ENCODE data around the gene DNAH10. TPM values are rescaled to one million over a fixed set of nuclear protein-coding genes. Genes with fewer than 3 reads are reported as not detected.

The DNAH10 gene
- total RNA-seq, 1 donor from 2014 or later = 1.0 TPM

- Mint-ChIP-seq H3K27me3 (no peaks in the 10 kb centered on the region), H3K9me3 (ENCODE audit: low read depth) (no peaks in the 10 kb centered on the region), H3K4me3 (ENCODE audit: low read depth) (no peak overlapping the region), H3K36me3 (ENCODE audit: insufficient read depth) (peaks cover 3% of the 10 kb centered on the region), H3K4me1 (ENCODE audit: low read depth) (peaks cover 6% of the 10 kb centered on the region), H3K27ac (no peak overlapping the region)
- no peak for DNase-seq (ENCODE audit: low spot score, unreplicated experiment)
- TF ChIP-seq CTCF (IDR thresholded peaks at IDR 0.05; ENCODE audit: unreplicated experiment) = no peak
These were observed 201.7 kb downstream of the DNAH10 start for GRCh38 chr12:123963821-123964220.

GRCh38 chr12:123965382-123965781 lies 203.3 kb downstream of the DNAH10 start:
- H3K4me1 Mint-ChIP-seq (ENCODE audit: low read depth) = peaks cover 16% of the 10 kb centered on the region
- TF ChIP-seq CTCF (IDR thresholded peaks at IDR 0.05; ENCODE audit: unreplicated experiment) = no peak
- H3K4me3 Mint-ChIP-seq (ENCODE audit: low read depth) = no peak overlapping the region
- H3K36me3 Mint-ChIP-seq (ENCODE audit: insufficient read depth) = peaks cover 6% of the 10 kb centered on the region
- H3K27me3 Mint-ChIP-seq = no peaks in the 10 kb centered on the region
- H3K27ac Mint-ChIP-seq = no peak overlapping the region
- no peak for DNase-seq (ENCODE audit: low spot score, unreplicated experiment)
- no peaks in the 10 kb centered on the region for H3K9me3 Mint-ChIP-seq (ENCODE audit: low read depth)

GRCh38 chr12:123966596-123966995 lies 204.5 kb downstream of the DNAH10 start:
- TF ChIP-seq CTCF (IDR thresholded peaks at IDR 0.05; ENCODE audit: unreplicated experiment) = no peak
- no peak for DNase-seq (ENCODE audit: low spot score, unreplicated experiment)
- no peak overlapping the region for H3K27ac Mint-ChIP-seq
- no peaks in the 10 kb centered on the region for H3K27me3 Mint-ChIP-seq
- H3K4me3 Mint-ChIP-seq (ENCODE audit: low read depth) = no peak overlapping the region
- H3K9me3 Mint-ChIP-seq (ENCODE audit: low read depth) = no peaks in the 10 kb centered on the region
- peaks cover 21% of the 10 kb centered on the region for H3K4me1 Mint-ChIP-seq (ENCODE audit: low read depth)
- peaks cover 6% of the 10 kb centered on the region for H3K36me3 Mint-ChIP-seq (ENCODE audit: insufficient read depth)

- H3K4me1 Mint-ChIP-seq (ENCODE audit: low read depth) = peaks cover 21% of the 10 kb centered on the region
- no peak for TF ChIP-seq CTCF (IDR thresholded peaks at IDR 0.05; ENCODE audit: unreplicated experiment)
- H3K27me3 Mint-ChIP-seq = no peaks in the 10 kb centered on the region
- H3K9me3 Mint-ChIP-seq (ENCODE audit: low read depth) = no peaks in the 10 kb centered on the region
- H3K36me3 Mint-ChIP-seq (ENCODE audit: insufficient read depth) = peaks cover 6% of the 10 kb centered on the region
- H3K27ac Mint-ChIP-seq = no peak overlapping the region
- DNase-seq (ENCODE audit: low spot score, unreplicated experiment) = no peak
- H3K4me3 Mint-ChIP-seq (ENCODE audit: low read depth) = no peak overlapping the region
These were observed 205.1 kb downstream of the DNAH10 start for GRCh38 chr12:123967121-123967586.

GRCh38 chr12:123971449-123971769 lies 209.3 kb downstream of the DNAH10 start:
- H3K27ac Mint-ChIP-seq = peak overlapping the region; percentile 99
- peaks cover 13% of the 10 kb centered on the region for H3K36me3 Mint-ChIP-seq (ENCODE audit: insufficient read depth)
- no peaks in the 10 kb centered on the region for H3K9me3 Mint-ChIP-seq (ENCODE audit: low read depth)
- no peak for DNase-seq (ENCODE audit: low spot score, unreplicated experiment)
- peaks cover 37% of the 10 kb centered on the region for H3K4me1 Mint-ChIP-seq (ENCODE audit: low read depth)
- no peaks in the 10 kb centered on the region for H3K27me3 Mint-ChIP-seq
- no peak for TF ChIP-seq CTCF (IDR thresholded peaks at IDR 0.05; ENCODE audit: unreplicated experiment)
- peak overlapping the region; percentile 92 for H3K4me3 Mint-ChIP-seq (ENCODE audit: low read depth)

Data from progenitor cell of endocrine pancreas (in vitro differentiated cells).